Testis (tissue), 3 donors: ENCODE results near the gene CRYBB2. TPM values are rescaled to one million over a fixed set of nuclear protein-coding genes. Genes with fewer than 3 reads are reported as not detected.
"Not testable (repeated sequence)": the region's sequence is repeated elsewhere in the genome, so short reads cannot be mapped to it uniquely, and the experiment has no call there.

Experiments used
- DNase-seq: peaks from one replicate; pipeline ENCODE4 v3.0.0-alpha.2; 2019
- H3K27ac ChIP-seq, 2 donors: fragments of 200-600 bp; sonication (generic); one replicate each; pipeline ENCODE4 v1.5.1; 2019
- H3K27me3 ChIP-seq: fragments of 200-600 bp; sonication (generic); one replicate; pipeline ENCODE4 v1.5.1; 2019
- H3K36me3 ChIP-seq: fragments of 200-600 bp; sonication (generic); one replicate; pipeline ENCODE4 v1.5.1; 2017; ENCODE audit warnings: low read depth; ENCODE audit errors: missing control alignments
- H3K4me1 ChIP-seq: fragments of 200-600 bp; sonication (generic); one replicate; pipeline ENCODE4 v1.5.1; 2019
- H3K4me3 ChIP-seq, 2 donors: fragments of 200-600 bp; sonication (generic); one replicate each; pipeline ENCODE4 v1.5.1; 2017 to 2019
- H3K9me3 ChIP-seq: fragments of 200-600 bp; sonication (generic); one replicate; pipeline ENCODE4 v1.5.1; 2017
- CTCF ChIP-seq, 3 experiments: fragments of 450-650 bp in 2 of 3; fragments of 200-600 bp in 1 of 3; sonication (generic) in 1 of 3; IDR thresholded peaks; one replicate each; pipeline ENCODE4 v1.5.1; 2016 to 2019; ENCODE audit warnings: antibody characterized with exemption in 3 of 3, mild to moderate bottlenecking in 2 of 3, moderate library complexity in 1 of 3
- POLR2A ChIP-seq: fragments of 450-650 bp; IDR thresholded peaks from one replicate; pipeline ENCODE4 v1.6.1; 2017; ENCODE audit warnings: antibody characterized with exemption, mild to moderate bottlenecking, moderate library complexity
- WGBS, 2 donors: methylation state at CpG; one replicate each; pipeline ENCODE4 v1.1.5; 2018; 5-methylcytosine and 5-hydroxymethylcytosine counted together
- intact Hi-C: fragments of 100-400 bp; cut with DNase I; formaldehyde crosslinking; loops from one replicate; pipeline ENCODE4 v1.15.1; 2023; ENCODE audit warnings: low total_unique reads
- polyA plus RNA-seq: library from polyadenylated mRNA; stranded (reverse); fragments of 350-450 nt; fragmentation: Illumina TruSeq; extraction: RNeasy Lipid Tissue Mini Kit (QIAGEN cat#74804); gene quantifications from one replicate; pipeline ENCODE4 v1.2.3, GENCODE V29; 2014; ENCODE audit warnings: low read depth, low replicate concordance; ENCODE audit not compliant: insufficient read depth
- total RNA-seq, 2 donors: library from RNA; depleted of rRNA; stranded (reverse); fragments of >200 nt; gene quantifications; one replicate each; pipeline ENCODE4 v1.2.3, GENCODE V29; 2016

Gene CRYBB2
- total and polyA plus RNA-seq, 3 donors from 2014 or later = 2.4 to 5.2 (median 4.4) TPM

GRCh38 chr22:25174888-25175411 is 44.5 kb upstream of the CRYBB2 start:
- no peaks in the 10 kb centered on the region for H3K9me3 ChIP-seq
- intact Hi-C loops = no loop called here
- no peak for TF ChIP-seq POLR2A
- no peak for TF ChIP-seq CTCF (IDR thresholded peaks at IDR 0.05)
- no peak overlapping the region for H3K27ac ChIP-seq
- H3K4me1 ChIP-seq = no peaks in the 10 kb centered on the region
- H3K4me3 ChIP-seq = no peak overlapping the region
- H3K36me3 ChIP-seq = no peaks in the 10 kb centered on the region
- H3K27me3 ChIP-seq = no peaks in the 10 kb centered on the region
- 82 to 88% methylated on average over 5 to 6 of the region's 6 CpGs for WGBS, 2 donors
- no peak for DNase-seq

GRCh38 chr22:25176175-25176574 is 43.3 kb upstream of the CRYBB2 start:
- TF ChIP-seq POLR2A (no peak), CTCF (IDR thresholded peaks at IDR 0.05) (no peak)

GRCh38 chr22:25176799-25177198 is 42.6 kb upstream of the CRYBB2 start:
- Histone ChIP-seq H3K9me3 (no peaks in the 10 kb centered on the region), H3K36me3 (no peaks in the 10 kb centered on the region), H3K4me1 (no peaks in the 10 kb centered on the region), H3K4me3 (no peak overlapping the region), H3K27ac (no peak overlapping the region), H3K27me3 (no peaks in the 10 kb centered on the region)
- no peak for TF ChIP-seq CTCF (IDR thresholded peaks at IDR 0.05)
- TF ChIP-seq POLR2A = no peak
- WGBS, 2 donors = 88 to 92% methylated on average over 3 of the region's 3 CpGs
- DNase-seq = no peak
- intact Hi-C loops = no loop called here

More at GRCh38 chr22:25176175-25176574, 43.3 kb upstream of the CRYBB2 start:
- no peaks in the 10 kb centered on the region for H3K27me3 ChIP-seq
- 84 to 95% methylated on average over 6 of the region's 6 CpGs for WGBS, 2 donors
- no peaks in the 10 kb centered on the region for H3K36me3 ChIP-seq
- H3K4me3 ChIP-seq = no peak overlapping the region
- no peaks in the 10 kb centered on the region for H3K4me1 ChIP-seq
- DNase-seq = no peak
- no peak overlapping the region for H3K27ac ChIP-seq
- H3K9me3 ChIP-seq = no peaks in the 10 kb centered on the region
- intact Hi-C loops = no loop called here

- DNase-seq = no peak
- Histone ChIP-seq H3K4me1 (no peaks in the 10 kb centered on the region), H3K9me3 (no peaks in the 10 kb centered on the region), H3K27ac (no peak overlapping the region), H3K27me3 (no peaks in the 10 kb centered on the region), H3K36me3 (no peaks in the 10 kb centered on the region), H3K4me3 (no peak overlapping the region)
- WGBS, 2 donors = 87 to 96% methylated on average over 13 of the region's 13 CpGs
- TF ChIP-seq CTCF (IDR thresholded peaks at IDR 0.05) (no peak), POLR2A (no peak)
- intact Hi-C loops = no loop called here
Observed at GRCh38 chr22:25177226-25177625, 42.2 kb upstream of the CRYBB2 start.

- TF ChIP-seq POLR2A (no peak), CTCF (IDR thresholded peaks at IDR 0.05) (no peak)
- WGBS, 2 donors = 75% methylated on average over 9 of the region's 9 CpGs; no CpG with 5 or more reads in 1 of the 2 donors
- Histone ChIP-seq H3K4me3 (no peak overlapping the region), H3K4me1 (no peaks in the 10 kb centered on the region), H3K36me3 (no peaks in the 10 kb centered on the region), H3K27me3 (no peaks in the 10 kb centered on the region), H3K9me3 (no peaks in the 10 kb centered on the region), H3K27ac (no peak overlapping the region)
- DNase-seq = no peak
- intact Hi-C loops = no loop called here
Observed at GRCh38 chr22:25177895-25178294, 41.5 kb upstream of the CRYBB2 start.

- H3K4me3 ChIP-seq, DNase-seq, intact Hi-C loops, H3K27me3 ChIP-seq, H3K27ac ChIP-seq, H3K4me1 ChIP-seq, H3K36me3 ChIP-seq, H3K9me3 ChIP-seq: not testable (repeated sequence)
- WGBS, 2 donors = 79% methylated on average over 6 of the region's 6 CpGs; no CpG with 5 or more reads in 1 of the 2 donors
Observed at GRCh38 chr22:25178348-25178747, 41.1 kb upstream of the CRYBB2 start.

- WGBS, 2 donors = 52 to 53% methylated on average over 12 to 42 of the region's 63 CpGs
Observed at GRCh38 chr22:25178869-25179631, 40.4 kb upstream of the CRYBB2 start.

More at GRCh38 chr22:25178869-25179631, 40.4 kb upstream of the CRYBB2 start:
- H3K9me3 ChIP-seq, H3K27me3 ChIP-seq, H3K4me1 ChIP-seq, H3K36me3 ChIP-seq, H3K27ac ChIP-seq, intact Hi-C loops: not testable (repeated sequence)
- DNase-seq = peak; percentile 24
- H3K4me3 ChIP-seq = peak overlapping the region in 1 of 2 donors; percentile 23
